Small intestine (tissue), 16 donors: Measurements from ENCODE around the gene SLC22A9. TPM values are rescaled to one million over a fixed set of nuclear protein-coding genes. Genes with fewer than 3 reads are reported as not detected.
"Not testable (repeated sequence)": the region's sequence is repeated elsewhere in the genome, so short reads cannot be mapped to it uniquely, and the experiment has no call there.

Experiments used
- DNase-seq, 2 donors: peaks; one replicate each; pipeline versions ENCODE4 v3.0.0 to v3.0.0-alpha.2; 2013
- FAIRE-seq: peaks from 2 replicates; lab custom pipeline; 2012; peaks lifted over from hg19 to GRCh38; lab: Jason Lieb, UNC
- H3K27ac ChIP-seq, 3 donors: one replicate each; pipeline ENCODE4 v1.5.1; 2013; ENCODE audit warnings: low read length in 2 of 3, mild to moderate bottlenecking in 2 of 3, control low read depth in 1 of 3, inconsistent platforms in 1 of 3, low read depth in 1 of 3, moderate library complexity in 1 of 3
- H3K27me3 ChIP-seq, 3 donors: one replicate each; pipeline ENCODE4 v1.6.1; 2013; ENCODE audit warnings: low read length in 3 of 3, inconsistent platforms in 1 of 3; ENCODE audit not compliant: control insufficient read depth in 3 of 3, insufficient read depth in 3 of 3
- H3K36me3 ChIP-seq, 3 donors: one replicate each; pipeline ENCODE4 v1.6.1; 2013; ENCODE audit warnings: low read length in 3 of 3, inconsistent platforms in 1 of 3, low read depth in 1 of 3, mild to moderate bottlenecking in 1 of 3, moderate library complexity in 1 of 3; ENCODE audit not compliant: control insufficient read depth in 3 of 3, insufficient read depth in 2 of 3
- H3K4me1 ChIP-seq, 3 donors: one replicate each; pipeline ENCODE4 v1.6.1; 2013; ENCODE audit warnings: low read length in 2 of 3, inconsistent platforms in 1 of 3, low read depth in 1 of 3, mild to moderate bottlenecking in 1 of 3, moderate library complexity in 1 of 3; ENCODE audit not compliant: control insufficient read depth in 3 of 3, insufficient read depth in 2 of 3
- H3K4me3 ChIP-seq, 3 donors: one replicate each; pipeline ENCODE4 v1.5.1; 2013; ENCODE audit warnings: low read length in 3 of 3, control low read depth in 1 of 3, inconsistent platforms in 1 of 3, low read depth in 1 of 3, mild to moderate bottlenecking in 1 of 3, moderate library complexity in 1 of 3
- H3K9me3 ChIP-seq, 2 donors: one replicate each; pipeline ENCODE4 v1.6.1; 2013; ENCODE audit warnings: low read depth in 1 of 2, low read length in 1 of 2; ENCODE audit not compliant: control insufficient read depth in 2 of 2, insufficient read depth in 1 of 2
- WGBS, 3 donors: extraction: QIAGEN DNeasy Blood & Tissue Kit; methylation state at CpG; one replicate each; pipeline ENCODE4 v1.1.7; 2013; 5-methylcytosine and 5-hydroxymethylcytosine counted together
- long read RNA-seq, 10 donors: transcript quantifications; one replicate each; lab custom pipeline, GENCODE V29; 2026
- polyA plus RNA-seq, 4 donors: library from polyadenylated mRNA; stranded (reverse) in 3 of 4; unstranded in 1 of 4; fragments of 200-250 nt in 3 of 4; fragments of 120-200 nt in 1 of 4; gene quantifications; one replicate each; pipeline versions ENCODE4 v1.2.1 to v1.2.3, GENCODE V29; 2013
- donor health status: healthy with polysubstance abuse.
- donor health status: control.
- donor health status: control.
- donor health status: Bipolar disorder and iron deficiency.
- donor health status: healthy.

Gene SLC22A9
- polyA plus RNA-seq: under 1 TPM in 1 of 4 donors, not detected in 3; 0.09 TPM
- long read RNA-seq, donor 1: 0 reads
- long read RNA-seq, donor 2: 0 reads
- long read RNA-seq, donor 3: 0 reads
- long read RNA-seq, donor 4: 0 reads
- long read RNA-seq, donor 5: 0 reads
- long read RNA-seq, donor 6: 0 reads
- long read RNA-seq, donor 7: 0 reads
- long read RNA-seq, donor 8: 0 reads
- long read RNA-seq, donor 9: 0 reads
- long read RNA-seq, donor 10: 0 reads

- Histone ChIP-seq H3K27me3 (peaks cover 0 to 4% (median 0%) of the 10 kb centered on the region in 3 donors), H3K27ac (no peak within 1 kb of the TSS), H3K4me1 (no peaks in the 10 kb centered on the region), H3K4me3 (no peak within 1 kb of the TSS), H3K9me3 (no peaks in the 10 kb centered on the region), H3K36me3 (no peaks in the 10 kb centered on the region)
- WGBS, 3 donors: 33 to 48% (median 38%) methylated on average over 10 of the region's 10 CpGs
- peak in 1 of 2 donors; percentile 15 for DNase-seq
- FAIRE-seq: no peak
Measured at GRCh38 chr11:63369165-63369970, at the start of gene SLC22A9. SLC22A9 (plus strand) TSS chr11:63369785; CDS start chr11:63370057, 272 bp downstream.

GRCh38 chr11:63321723-63322122 is 47.9 kb upstream of the SLC22A9 start:
- FAIRE-seq: no peak
- H3K9me3 ChIP-seq: peaks cover 0 to 14% of the 10 kb centered on the region in 2 donors

GRCh38 chr11:63335089-63335488 is 34.5 kb upstream of the SLC22A9 start:
- not testable (repeated sequence) for DNase-seq, H3K27me3 ChIP-seq, H3K36me3 ChIP-seq, H3K4me3 ChIP-seq, H3K9me3 ChIP-seq, FAIRE-seq, H3K27ac ChIP-seq, H3K4me1 ChIP-seq
- WGBS, 3 donors: 72 to 75% (median 73%) methylated on average over 3 of the region's 3 CpGs

More at GRCh38 chr11:63321723-63322122, 47.9 kb upstream of the SLC22A9 start:
- no peak overlapping the region for H3K27ac ChIP-seq
- peaks cover 0 to 2% (median 0%) of the 10 kb centered on the region in 3 donors for H3K27me3 ChIP-seq
- no peak for DNase-seq
- H3K36me3 ChIP-seq: no peaks in the 10 kb centered on the region
- H3K4me3 ChIP-seq: no peak overlapping the region
- no peaks in the 10 kb centered on the region for H3K4me1 ChIP-seq

- H3K27me3 ChIP-seq: no peaks in the 10 kb centered on the region
- H3K36me3 ChIP-seq: no peaks in the 10 kb centered on the region
- H3K4me3 ChIP-seq: no peak overlapping the region
- no peaks in the 10 kb centered on the region for H3K4me1 ChIP-seq
- no peak for DNase-seq
- 87 to 91% (median 88%) methylated on average over 3 of the region's 3 CpGs for WGBS, 3 donors
- H3K27ac ChIP-seq: no peak overlapping the region
- no peaks in the 10 kb centered on the region for H3K9me3 ChIP-seq
- FAIRE-seq: no peak
Measured at GRCh38 chr11:63337070-63337469, 32.5 kb upstream of the SLC22A9 start.

GRCh38 chr11:63343130-63343529 is 26.5 kb upstream of the SLC22A9 start:
- DNase-seq (no peak), FAIRE-seq (no peak)
- H3K36me3 ChIP-seq: no peaks in the 10 kb centered on the region
- no peaks in the 10 kb centered on the region for H3K27me3 ChIP-seq
- no peaks in the 10 kb centered on the region for H3K4me1 ChIP-seq
- WGBS, 3 donors: 73 to 82% (median 77%) methylated on average over 1 of the region's 1 CpG
- H3K27ac ChIP-seq: no peak overlapping the region
- no peak overlapping the region for H3K4me3 ChIP-seq
- no peaks in the 10 kb centered on the region for H3K9me3 ChIP-seq

GRCh38 chr11:63352144-63352543 is 17.4 kb upstream of the SLC22A9 start:
- no peak for FAIRE-seq
- DNase-seq: no peak
- WGBS, 3 donors: 69 to 79% (median 75%) methylated on average over 4 of the region's 4 CpGs
- no peaks in the 10 kb centered on the region for H3K4me1 ChIP-seq
- no peak overlapping the region for H3K4me3 ChIP-seq
- no peak overlapping the region for H3K27ac ChIP-seq
- no peaks in the 10 kb centered on the region for H3K9me3 ChIP-seq
- no peaks in the 10 kb centered on the region for H3K36me3 ChIP-seq
- no peaks in the 10 kb centered on the region for H3K27me3 ChIP-seq

- no peaks in the 10 kb centered on the region for H3K9me3 ChIP-seq
- no peak overlapping the region for H3K4me3 ChIP-seq
- no peak overlapping the region for H3K27ac ChIP-seq
- peaks cover 0 to 2% (median 0%) of the 10 kb centered on the region in 3 donors for H3K27me3 ChIP-seq
- 17 to 52% (median 35%) methylated on average over 1 of the region's 1 CpG for WGBS, 3 donors
- no peaks in the 10 kb centered on the region for H3K36me3 ChIP-seq
- FAIRE-seq (no peak), DNase-seq (peak in 1 of 2 donors; percentile 67)
- H3K4me1 ChIP-seq: no peaks in the 10 kb centered on the region
Measured at GRCh38 chr11:63362196-63362793, 7.3 kb upstream of the SLC22A9 start.

- WGBS, 3 donors: 84 to 90% (median 89%) methylated on average over 7 of the region's 7 CpGs
- H3K27ac ChIP-seq: no peak overlapping the region
- DNase-seq: no peak
Measured at GRCh38 chr11:63369971-63370588, 495 bp downstream of the SLC22A9 start.

More at GRCh38 chr11:63369971-63370588, 495 bp downstream of the SLC22A9 start:
- Histone ChIP-seq H3K4me3 (no peak overlapping the region), H3K9me3 (no peaks in the 10 kb centered on the region), H3K36me3 (no peaks in the 10 kb centered on the region), H3K4me1 (no peaks in the 10 kb centered on the region), H3K27me3 (peaks cover 0 to 4% (median 0%) of the 10 kb centered on the region in 3 donors)
- FAIRE-seq: no peak
